SU-DHL-6 (cell line): ENCODE measurements around the gene GAL3ST3.

Experiments used
- H2AFZ ChIP-seq: fragments of 200-600 bp; sonication (generic); 2 replicates; pipeline ENCODE4 v1.6.1; 2014; ENCODE audit warnings: low read depth, mild to moderate bottlenecking, moderate library complexity, mixed read lengths, antibody characterized with exemption, low read length; ENCODE audit not compliant: severe bottlenecking
- H3F3A ChIP-seq: fragments of 200-600 bp; shearing (Covaris generic); 2 replicates; pipeline ENCODE4 v1.6.0; 2016; ENCODE audit warnings: antibody characterized with exemption, mild to moderate bottlenecking; ENCODE audit not compliant: insufficient read depth
- H3K27ac ChIP-seq: fragments of 200-600 bp; sonication (generic); 2 replicates; pipeline ENCODE4 v1.5.1; 2016; ENCODE audit warnings: low read depth, mild to moderate bottlenecking, low read length, moderate library complexity, mixed read lengths
- H3K27me3 ChIP-seq: fragments of 200-600 bp; sonication (generic), shearing (Covaris generic); 2 replicates; pipeline ENCODE4 v1.6.0; 2014; ENCODE audit warnings: mild to moderate bottlenecking, low read length
- H3K36me3 ChIP-seq: fragments of 200-600 bp; sonication (generic); 2 replicates; pipeline ENCODE4 v1.6.1; 2014; ENCODE audit warnings: mild to moderate bottlenecking, low read length, mixed read lengths
- H3K4me2 ChIP-seq: fragments of 300-600, 200-600 bp; shearing (Covaris generic), sonication (generic); 2 replicates; pipeline ENCODE4 v1.6.0; 2014; ENCODE audit warnings: low read length, low read depth, mild to moderate bottlenecking; ENCODE audit not compliant: poor library complexity, severe bottlenecking
- H3K4me3 ChIP-seq: fragments of 200-600 bp; sonication (generic); 2 replicates; pipeline ENCODE4 v1.5.1; 2014; ENCODE audit warnings: antibody characterized with exemption, low read length, mild to moderate bottlenecking, mixed read lengths; ENCODE audit not compliant: insufficient read depth, poor library complexity, severe bottlenecking
- H3K79me2 ChIP-seq: fragments of 200-600 bp; sonication (generic); 2 replicates; pipeline ENCODE4 v1.6.1; 2014; ENCODE audit warnings: mild to moderate bottlenecking, low read length, moderate library complexity; ENCODE audit not compliant: insufficient read depth
- H3K9ac ChIP-seq: fragments of 200-600 bp; sonication (generic); 2 replicates; pipeline ENCODE4 v1.7.0; 2014; ENCODE audit warnings: mild to moderate bottlenecking, low read length
- H3K9me2 ChIP-seq: fragments of 200-600 bp; sonication (generic); replicated peaks from 2 replicates; pipeline ENCODE4 v1.6.1; 2014; ENCODE audit warnings: low read length; ENCODE audit not compliant: insufficient read depth
- H3K9me3 ChIP-seq: fragments of 200-600 bp; sonication (generic); 2 replicates; pipeline ENCODE4 v1.6.1; 2014; ENCODE audit warnings: low read length, mixed read lengths; ENCODE audit not compliant: insufficient read depth
- H4K20me1 ChIP-seq: fragments of 200-600 bp; sonication (generic); 2 replicates; pipeline ENCODE4 v1.6.1; 2014; ENCODE audit warnings: low read depth, mild to moderate bottlenecking, antibody characterized with exemption, low read length, moderate library complexity, mixed read lengths
- CTCF ChIP-seq: fragments of 200-600 bp; sonication (generic); IDR thresholded peaks from one replicate; pipeline ENCODE4 v1.5.1; 2017; ENCODE audit warnings: antibody characterized with exemption, mild to moderate bottlenecking, low read length, moderate library complexity; ENCODE audit not compliant: insufficient read depth, poor library complexity, severe bottlenecking
- EZH2phosphoT487 ChIP-seq: fragments of 200-600 bp; sonication (generic), shearing (Covaris generic); conservative IDR thresholded peaks from 2 replicates; pipeline ENCODE4 v1.6.1; 2018; ENCODE audit warnings: mild to moderate bottlenecking, antibody characterized with exemption, low read length, moderate library complexity, mixed read lengths

GAL3ST3 gene

GRCh38 chr11:66050581-66051231 lies 1.7 kb upstream of the GAL3ST3 start:
- no peaks in the 10 kb centered on the region for H4K20me1 ChIP-seq
- H3K27me3 ChIP-seq: no peaks in the 10 kb centered on the region
- peak overlapping the region; percentile 72 for H3K9ac ChIP-seq
- no peaks in the 10 kb centered on the region for H3F3A ChIP-seq
- H3K27ac ChIP-seq: no peak overlapping the region
- H3K9me3 ChIP-seq: no peaks in the 10 kb centered on the region
- TF ChIP-seq EZH2phosphoT487 (no peak), CTCF (no peak)
- no peaks in the 10 kb centered on the region for H3K9me2 ChIP-seq
- no peak overlapping the region for H2AFZ ChIP-seq
- no peak overlapping the region for H3K4me3 ChIP-seq
- peaks cover 9% of the 10 kb centered on the region; the same call in 1 of the 2 replicates for H3K36me3 ChIP-seq
- H3K79me2 ChIP-seq: peaks cover 28% of the 10 kb centered on the region
- H3K4me2 ChIP-seq: peak overlapping the region; percentile 78

GRCh38 chr11:66047541-66048365 lies 1.2 kb downstream of the GAL3ST3 start:
- TF ChIP-seq CTCF (no peak), EZH2phosphoT487 (no peak)
- Histone ChIP-seq H3K79me2 (peaks cover 6% of the 10 kb centered on the region), H3K27me3 (no peaks in the 10 kb centered on the region), H4K20me1 (no peaks in the 10 kb centered on the region), H3K27ac (no peak overlapping the region), H3F3A (no peaks in the 10 kb centered on the region), H3K9me3 (no peaks in the 10 kb centered on the region), H3K9ac (no peak overlapping the region), H2AFZ (no peak overlapping the region), H3K9me2 (no peaks in the 10 kb centered on the region), H3K36me3 (no peaks in the 10 kb centered on the region), H3K4me3 (no peak overlapping the region), H3K4me2 (no peak overlapping the region)

DNA sequence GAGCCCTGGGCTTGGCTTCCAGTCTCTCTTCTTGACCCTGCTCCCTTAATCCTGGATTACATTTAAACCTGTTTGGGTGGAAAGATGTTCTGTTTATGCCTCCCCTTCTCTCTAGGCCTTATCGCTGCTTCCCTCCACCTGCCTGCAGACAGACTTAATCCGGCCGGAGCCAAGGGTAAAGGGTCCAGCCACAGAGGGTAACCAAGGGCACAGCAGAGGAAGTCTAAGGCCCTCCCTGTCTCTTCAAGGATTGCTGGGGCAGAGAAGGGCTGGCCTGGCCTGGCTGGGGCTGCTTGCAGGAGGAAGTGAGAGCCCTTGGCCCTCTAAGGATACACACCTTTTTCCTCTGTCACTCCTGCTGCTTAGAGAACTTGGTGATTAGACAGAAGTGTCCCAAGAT lies 2.1 kb downstream of the GAL3ST3 start:
- Histone ChIP-seq H3K36me3 (no peaks in the 10 kb centered on the region), H3K9me3 (no peaks in the 10 kb centered on the region), H3K9me2 (no peaks in the 10 kb centered on the region), H3K4me2 (no peak overlapping the region), H3K4me3 (no peak overlapping the region), H3K79me2 (no peaks in the 10 kb centered on the region), H3K9ac (no peak overlapping the region), H2AFZ (no peak overlapping the region), H3F3A (no peaks in the 10 kb centered on the region), H4K20me1 (no peaks in the 10 kb centered on the region), H3K27me3 (no peaks in the 10 kb centered on the region), H3K27ac (no peak overlapping the region)
- TF ChIP-seq CTCF: no peak
